Measurements from ENCODE around the gene SLCO1B3.

GRCh38 chr12:20815574-20815973 is 5.1 kb downstream of the SLCO1B3 start:
- TF ChIP-seq CTCF (conservative IDR thresholded peaks at IDR 0.05; ENCODE audit: low read depth, low read length) = no peak
- no peak for TF ChIP-seq RAD21 (IDR thresholded peaks at IDR 0.05; ENCODE audit: low read length)
- TF ChIP-seq CEBPB (IDR thresholded peaks at IDR 0.05; ENCODE audit: low read depth, low read length) = no peak
- no peak for TF ChIP-seq POLR2A (IDR thresholded peaks at IDR 0.05; ENCODE audit: low read depth, low read length)
- TF ChIP-seq NFE2L2 (IDR thresholded peaks at IDR 0.05; ENCODE audit: low read depth, low read length) = no peak
- TF ChIP-seq RFX5 (IDR thresholded peaks at IDR 0.05; ENCODE audit: low read depth, low read length) = no peak
- TF ChIP-seq CHD1 (IDR thresholded peaks at IDR 0.05; ENCODE audit: low read depth, low read length) = no peak
